ENCODE results near the gene DHX35.

Gene DHX35

DNA sequence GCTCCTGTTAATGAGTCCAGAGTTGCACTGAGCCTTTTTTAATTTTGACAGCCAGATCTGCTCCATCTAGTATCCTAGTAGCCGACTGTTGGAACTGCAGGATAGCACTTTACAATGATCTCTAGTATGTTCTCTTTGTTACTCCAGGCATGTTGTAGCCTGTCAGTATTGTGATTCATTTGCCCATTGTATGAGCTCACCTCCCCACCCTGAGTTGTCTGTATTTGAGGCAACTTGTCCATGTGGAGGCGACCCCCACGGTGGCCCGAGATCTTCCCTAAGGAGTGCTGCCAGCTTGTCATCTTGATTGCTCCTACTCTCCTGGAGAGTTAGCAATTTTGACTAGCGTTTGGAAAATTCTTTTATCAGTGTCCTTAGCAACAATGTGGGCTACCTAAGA is 67.2 kb downstream of the DHX35 start:
- no peak for DNase-seq

DNA sequence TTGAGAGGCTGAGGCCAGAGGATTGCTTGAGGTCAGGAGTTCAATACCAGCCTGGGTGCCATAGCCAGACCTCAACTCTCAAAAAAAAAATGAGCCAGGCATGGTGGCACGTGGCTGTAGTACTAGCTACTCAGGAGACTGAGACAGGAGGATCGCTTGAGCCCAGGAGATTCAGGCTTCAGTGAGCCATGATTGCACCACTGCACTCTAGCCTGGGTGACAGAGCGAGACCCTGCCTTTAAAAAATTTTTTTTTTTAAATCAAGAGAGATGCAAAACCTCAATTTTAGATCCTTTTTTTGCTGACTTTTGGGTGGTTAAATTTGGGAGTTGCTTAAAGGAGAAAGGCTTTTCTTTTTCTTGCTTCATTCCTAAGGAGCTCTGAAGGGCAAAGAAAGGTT is 70.9 kb downstream of the DHX35 start:
- no peak for DNase-seq

GRCh38 chr20:39036011-39036410 is 73.9 kb downstream of the DHX35 start:
- DNase-seq: no peak

DNA sequence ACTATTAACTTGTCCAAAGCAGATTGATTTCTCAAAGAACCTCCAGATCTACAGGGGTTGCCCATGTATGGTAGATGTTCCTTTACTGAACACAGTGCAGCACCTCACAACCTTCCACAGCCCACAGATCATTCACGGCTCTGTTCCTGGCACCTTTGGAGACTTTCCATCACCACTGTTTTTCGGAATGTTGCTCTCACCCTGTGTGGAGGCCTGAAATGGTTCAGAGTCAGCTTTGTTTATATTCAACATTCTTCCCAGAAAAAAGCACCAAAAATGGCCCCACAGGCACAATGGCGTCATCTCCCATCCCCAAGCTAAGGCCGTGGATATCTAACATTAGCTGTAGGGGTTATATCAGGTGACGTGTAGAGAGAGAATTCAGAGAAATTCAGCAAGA is 74.7 kb downstream of the DHX35 start:
- no peak for DNase-seq

DNA sequence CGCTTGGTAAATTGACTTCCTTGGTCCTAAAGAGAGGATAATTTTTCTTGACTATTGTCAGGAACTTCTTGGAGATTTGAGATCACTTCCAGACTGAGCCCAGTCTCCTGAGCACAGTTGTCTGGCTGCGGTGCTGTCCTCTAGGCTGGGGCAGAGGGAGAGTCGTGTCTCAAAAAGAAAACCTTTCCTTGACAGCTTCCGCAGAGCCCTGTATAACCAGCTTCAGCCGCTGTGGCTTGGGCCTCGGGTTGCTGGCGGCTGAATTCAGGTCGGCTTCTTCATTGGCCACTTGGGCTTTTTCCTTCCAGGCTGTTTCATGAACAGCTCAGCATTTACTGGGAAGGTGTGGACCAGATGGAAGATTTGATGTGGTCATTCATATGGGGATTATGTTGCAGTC is 75.9 kb downstream of the DHX35 start:
- no peak for DNase-seq

DNA sequence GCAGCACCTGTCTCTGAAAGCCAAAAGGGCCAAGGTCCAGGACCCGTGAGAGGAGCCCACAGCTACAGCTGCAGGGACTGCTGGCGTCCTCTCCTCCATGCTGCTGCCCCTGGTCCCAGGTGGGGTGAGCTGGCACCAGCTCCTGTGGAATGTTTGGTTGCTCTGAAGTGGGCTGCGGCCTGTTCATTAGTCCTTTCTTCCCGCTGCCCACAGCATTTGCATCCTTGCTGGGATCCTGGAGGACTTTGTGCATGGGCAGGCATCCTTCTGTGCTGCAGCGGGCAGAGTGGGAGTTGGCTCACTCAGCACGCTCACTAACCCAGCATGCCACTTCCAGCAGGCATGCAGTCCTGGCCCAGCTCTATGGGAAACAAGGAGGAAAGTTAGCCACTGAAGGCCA is 76.4 kb downstream of the DHX35 start:
- DNase-seq: no peak

GRCh38 chr20:39039261-39039660 is 77.1 kb downstream of the DHX35 start:
- no peak for DNase-seq

- DNase-seq: no peak
Observed at GRCh38 chr20:39040116-39040515, 78.0 kb downstream of the DHX35 start.

GRCh38 chr20:39041067-39041466 is 78.9 kb downstream of the DHX35 start:
- no peak for DNase-seq

DNA sequence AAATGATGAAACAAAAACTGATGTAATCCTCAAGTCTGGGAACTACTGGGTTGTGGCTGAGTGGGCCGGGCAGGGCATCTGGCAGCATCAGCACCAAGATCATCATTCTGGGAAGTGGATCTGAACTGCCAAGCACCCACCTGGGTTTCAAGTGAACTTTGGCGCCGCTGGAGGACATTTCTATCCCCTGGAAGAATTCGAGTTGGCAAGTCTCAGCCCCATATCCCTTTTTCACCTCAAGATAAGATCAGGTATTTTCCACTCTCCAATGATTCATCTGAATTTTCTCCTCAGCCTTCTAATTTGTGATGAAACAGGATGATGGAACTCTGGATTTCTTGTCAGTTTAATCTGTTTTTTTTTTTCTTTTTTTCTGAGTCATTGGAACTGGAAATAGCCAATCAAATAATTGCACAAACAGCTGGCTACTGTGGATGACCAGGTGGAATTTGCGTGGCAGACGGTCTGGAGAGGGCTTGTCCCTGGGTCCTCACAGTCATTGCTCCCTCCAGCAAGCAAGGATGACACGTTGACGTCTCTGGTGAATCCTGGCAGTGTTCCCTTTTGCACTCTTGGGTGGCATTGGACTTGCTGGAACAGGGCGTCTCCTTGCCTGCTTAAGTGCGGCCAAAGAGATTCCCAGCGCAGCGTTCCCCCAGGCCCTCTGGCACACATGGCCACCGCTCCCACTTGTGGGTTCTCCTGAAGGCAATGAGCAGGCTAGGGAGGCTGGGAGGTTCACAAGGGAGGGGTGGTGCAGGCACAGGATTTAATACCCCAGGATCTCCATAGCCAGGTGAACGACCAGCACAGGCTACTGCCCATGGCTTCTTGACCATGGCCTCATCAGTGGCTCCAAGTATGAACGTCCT is 80.4 kb downstream of the DHX35 start:
- DNase-seq: no peak

DNA sequence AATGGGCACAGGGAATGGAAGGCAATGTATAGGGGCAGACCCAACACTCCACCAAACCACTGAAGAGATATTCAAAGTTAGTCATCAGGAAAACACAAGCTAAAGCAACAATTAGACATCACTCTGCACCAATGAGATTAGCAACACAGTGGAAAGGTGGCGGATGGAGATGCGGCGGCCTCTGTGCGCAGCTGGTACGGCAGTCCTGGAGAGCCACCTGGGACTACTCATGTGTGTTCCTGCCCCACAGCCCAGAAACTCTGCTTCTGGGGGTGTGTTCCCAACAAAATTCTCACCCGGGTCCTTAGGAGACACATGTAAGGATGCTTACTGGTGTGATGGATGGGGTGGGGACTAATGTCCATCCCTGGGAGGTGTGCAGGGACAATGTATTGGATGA is 82.4 kb downstream of the DHX35 start:
- no peak for DNase-seq

- no peak for DNase-seq
Observed at GRCh38 chr20:39045676-39046075, 83.5 kb downstream of the DHX35 start.

GRCh38 chr20:39047417-39047985 is 85.4 kb downstream of the DHX35 start:
- DNase-seq: no peak

- peak; percentile 41 to 76 (median 55) for DNase-seq
Observed at GRCh38 chr20:39048000-39048696, 86.0 kb downstream of the DHX35 start.

DNA sequence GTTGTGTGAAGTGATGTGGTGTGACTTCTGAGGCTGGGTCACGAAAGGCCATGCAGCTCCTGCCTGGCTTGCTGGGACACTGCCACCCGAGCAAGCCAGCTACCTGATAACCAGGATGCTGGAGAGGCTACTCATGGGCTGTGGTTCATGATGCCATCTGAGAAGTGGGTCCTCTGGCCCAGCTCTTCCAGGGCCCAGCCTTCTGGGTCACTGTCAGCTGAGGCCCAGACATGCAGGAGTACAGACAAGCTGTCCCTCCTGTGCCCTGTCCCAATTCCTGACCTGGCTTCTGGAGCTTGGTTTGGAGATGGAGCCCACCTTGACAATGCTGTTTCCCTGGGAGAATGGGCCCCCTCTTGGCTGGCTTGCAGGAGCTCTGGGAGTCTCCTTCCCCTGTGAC is 87.0 kb downstream of the DHX35 start:
- DNase-seq: no peak

DNA sequence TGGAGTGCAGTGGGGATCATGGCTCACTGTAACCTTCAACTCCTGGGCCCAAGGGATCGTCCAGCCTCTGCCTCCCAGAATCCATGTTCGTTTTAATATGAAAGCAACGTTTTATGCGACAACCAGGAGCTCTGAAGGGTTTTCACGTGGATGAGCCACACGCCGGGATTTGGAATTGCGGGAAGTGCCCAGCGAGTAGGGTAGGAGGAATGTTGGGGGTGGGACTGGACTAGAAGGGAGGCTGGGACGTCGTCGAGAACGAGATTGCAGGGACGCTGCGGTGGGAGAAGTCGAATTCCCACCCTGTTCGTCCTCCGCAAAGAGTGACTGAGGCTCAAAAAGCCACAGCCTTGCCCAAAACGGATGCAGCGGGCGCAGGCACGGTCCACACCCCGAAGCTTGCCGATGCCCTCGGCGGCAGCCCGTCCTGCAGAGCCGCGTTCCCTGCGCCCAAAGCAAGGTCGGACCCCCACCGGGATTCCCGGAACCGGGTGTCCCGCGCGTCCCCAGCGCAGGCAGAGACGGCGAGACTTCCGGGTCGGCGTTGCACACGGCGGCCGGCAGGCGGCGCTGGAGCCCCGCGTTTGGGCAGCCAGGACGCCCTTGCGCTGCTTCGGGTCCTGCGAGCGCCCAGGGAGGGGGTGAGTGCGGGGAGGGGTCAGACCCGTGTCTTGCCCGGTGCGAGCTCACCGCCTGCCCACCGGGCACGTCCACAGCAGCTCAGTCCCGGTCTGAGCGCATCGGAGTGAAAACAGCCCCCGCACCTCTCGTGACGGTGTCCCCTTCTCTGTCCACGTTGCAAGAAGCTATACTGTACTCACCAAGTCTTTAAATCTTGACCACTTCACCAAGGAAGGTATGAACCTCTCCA is 87.8 kb downstream of the DHX35 start:
- peak; percentile 63 to 75 (median 66) for DNase-seq

DNA sequence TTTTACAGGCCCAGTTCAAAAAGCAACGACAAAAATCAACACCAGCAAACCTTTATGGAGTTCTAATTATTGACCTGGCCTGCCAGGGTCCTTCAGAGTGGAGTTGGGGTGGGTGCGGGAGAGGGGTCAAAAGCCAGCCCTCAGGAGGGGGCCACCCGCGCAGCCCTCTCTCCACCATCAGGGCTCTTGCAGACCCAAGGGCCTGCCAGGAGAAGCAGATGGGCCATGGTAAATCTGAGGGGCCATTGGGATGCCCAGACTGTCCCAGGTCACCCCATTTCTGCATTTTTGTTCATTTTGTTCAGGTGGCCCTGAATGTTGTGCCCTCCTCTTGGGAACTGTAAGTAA is 88.4 kb downstream of the DHX35 start:
- no peak for DNase-seq

- no peak for DNase-seq
Observed at GRCh38 chr20:39052676-39053075, 90.5 kb downstream of the DHX35 start.

GRCh38 chr20:39057143-39057542 is 95.0 kb downstream of the DHX35 start:
- no peak for DNase-seq

- DNase-seq: no peak
Observed at GRCh38 chr20:39057911-39058310, 95.8 kb downstream of the DHX35 start.

DNA sequence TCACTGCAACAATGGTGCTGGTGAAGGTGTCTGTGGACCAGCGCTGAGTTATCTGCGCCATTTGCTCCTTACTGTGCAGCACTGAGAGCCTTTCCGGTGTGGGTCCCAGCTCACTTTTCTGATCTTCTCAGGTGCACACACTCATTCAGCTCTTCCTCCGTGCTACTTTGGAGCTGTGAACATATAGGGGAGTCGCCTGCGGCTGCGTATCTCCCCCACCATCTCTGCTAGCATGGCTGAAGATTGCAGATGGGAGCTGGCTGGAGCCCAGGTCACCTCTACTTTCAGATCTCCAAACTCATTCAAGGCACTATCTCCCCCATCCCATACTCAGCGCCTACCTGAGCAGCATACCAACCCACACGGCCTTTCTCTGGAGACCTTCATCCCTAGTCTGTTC is 96.9 kb downstream of the DHX35 start:
- DNase-seq: no peak

- DNase-seq: no peak
Observed at GRCh38 chr20:39066471-39067242, 104.5 kb downstream of the DHX35 start.
